ACHN (cell line): Measurements from ENCODE around the gene CEP192.

ENCODE experiments used
- DNase-seq: peaks from one replicate; pipeline ENCODE4 v3.0.0-alpha.2; 2015
- in situ Hi-C: cut with HindIII; loops from 2 replicates; pipeline ENCODE4 v1.10.0; 2017; ENCODE audit warnings: low sequenced_read_pairs, low pct_ligation_motif_present, low pct_unique_long_range_greater_than_20kb

CEP192 gene

GRCh38 chr18:13165636-13166423 lies 174.7 kb downstream of the CEP192 start:
- DNase-seq, result no peak
- in situ Hi-C loops, result no loop called here

- in situ Hi-C loops, result no loop called here
- no peak for DNase-seq
Observed at GRCh38 chr18:13173578-13174145, 182.5 kb downstream of the CEP192 start.
